ENCODE results near the gene HEMK1.

The HEMK1 gene

GRCh38 chr3:50534681-50535330 lies 34.5 kb upstream of the HEMK1 start:
- no peaks in the 10 kb centered on the region for H3K9me2 ChIP-seq (replicated peaks; ENCODE audit: control insufficient read depth, low read length)
- no peak for TF ChIP-seq CTCF (IDR thresholded peaks at IDR 0.05; ENCODE audit: low read depth, low read length, poor library complexity, severe bottlenecking)
- H3K36me3 ChIP-seq (ENCODE audit: control insufficient read depth, low read length), result no peaks in the 10 kb centered on the region
- no peak overlapping the region for H3K4me2 ChIP-seq (ENCODE audit: low read length)
- H3F3A ChIP-seq (ENCODE audit: control insufficient read depth, insufficient read depth), result no peaks in the 10 kb centered on the region
- no peaks in the 10 kb centered on the region for H3K9me3 ChIP-seq (ENCODE audit: control insufficient read depth, insufficient read depth, low read length)
- no peaks in the 10 kb centered on the region for H3K4me1 ChIP-seq (ENCODE audit: control insufficient read depth, low read length)
- no peak overlapping the region for H3K4me3 ChIP-seq (ENCODE audit: low read length)
- H3K27me3 ChIP-seq (ENCODE audit: control insufficient read depth, low read length), result peaks cover 52% of the 10 kb centered on the region
- H4K20me1 ChIP-seq (ENCODE audit: control insufficient read depth, insufficient read depth, low read depth, low read length), result no peaks in the 10 kb centered on the region
- H3K27ac ChIP-seq (ENCODE audit: low read depth, low read length), result no peak overlapping the region
- H3K79me2 ChIP-seq (ENCODE audit: control insufficient read depth, low read length), result no peaks in the 10 kb centered on the region

GRCh38 chr3:50536471-50537180 lies 32.7 kb upstream of the HEMK1 start:
- TF ChIP-seq EZH2phosphoT487 (IDR thresholded peaks at IDR 0.05; ENCODE audit: borderline replicate concordance, low read length), result no peak
- no peak for TF ChIP-seq CTCF (IDR thresholded peaks at IDR 0.05; ENCODE audit: low read depth, low read length, poor library complexity, severe bottlenecking)
- Histone ChIP-seq H3K27ac (ENCODE audit: low read depth, low read length) (no peak overlapping the region), H3K27me3 (ENCODE audit: control insufficient read depth, low read length) (peaks cover 41% of the 10 kb centered on the region), H3K4me1 (ENCODE audit: control insufficient read depth, low read length) (no peaks in the 10 kb centered on the region), H3K36me3 (ENCODE audit: control insufficient read depth, low read length) (no peaks in the 10 kb centered on the region), H3K4me2 (ENCODE audit: low read length) (no peak overlapping the region), H4K20me1 (ENCODE audit: control insufficient read depth, insufficient read depth, low read depth, low read length) (no peaks in the 10 kb centered on the region), H3K9me3 (ENCODE audit: control insufficient read depth, insufficient read depth, low read length) (no peaks in the 10 kb centered on the region), H3K79me2 (ENCODE audit: control insufficient read depth, low read length) (no peaks in the 10 kb centered on the region), H3K9me2 (replicated peaks; ENCODE audit: control insufficient read depth, low read length) (no peaks in the 10 kb centered on the region), H3F3A (ENCODE audit: control insufficient read depth, insufficient read depth) (no peaks in the 10 kb centered on the region), H3K4me3 (ENCODE audit: low read length) (no peak overlapping the region)

GRCh38 chr3:50537421-50538129 lies 31.7 kb upstream of the HEMK1 start:
- Histone ChIP-seq H3K79me2 (ENCODE audit: control insufficient read depth, low read length) (no peaks in the 10 kb centered on the region), H3K27ac (ENCODE audit: low read depth, low read length) (no peak overlapping the region), H3K9me2 (replicated peaks; ENCODE audit: control insufficient read depth, low read length) (no peaks in the 10 kb centered on the region), H3K4me1 (ENCODE audit: control insufficient read depth, low read length) (no peaks in the 10 kb centered on the region), H3K4me2 (ENCODE audit: low read length) (no peak overlapping the region), H3K27me3 (ENCODE audit: control insufficient read depth, low read length) (peaks cover 41% of the 10 kb centered on the region), H3K4me3 (ENCODE audit: low read length) (no peak overlapping the region), H3F3A (ENCODE audit: control insufficient read depth, insufficient read depth) (no peaks in the 10 kb centered on the region), H3K9me3 (ENCODE audit: control insufficient read depth, insufficient read depth, low read length) (no peaks in the 10 kb centered on the region), H4K20me1 (ENCODE audit: control insufficient read depth, insufficient read depth, low read depth, low read length) (no peaks in the 10 kb centered on the region), H3K36me3 (ENCODE audit: control insufficient read depth, low read length) (no peaks in the 10 kb centered on the region)
- no peak for TF ChIP-seq CTCF (IDR thresholded peaks at IDR 0.05; ENCODE audit: low read depth, low read length, poor library complexity, severe bottlenecking)
- no peak for TF ChIP-seq EZH2phosphoT487 (IDR thresholded peaks at IDR 0.05; ENCODE audit: borderline replicate concordance, low read length)

Measured in DOHH2 (cell line).